CD4-positive, alpha-beta T cell treated with Interleukin-21 for 1 hour (primary cell): ENCODE data around the gene IL16.
"Not testable (repeated sequence)": the region's sequence is repeated elsewhere in the genome, so short reads cannot be mapped to it uniquely, and the experiment has no call there.

Experiments used
- DNase-seq: peaks from one replicate; pipeline ENCODE4 v3.0.0-alpha.2; 2020

IL16 gene

DNA sequence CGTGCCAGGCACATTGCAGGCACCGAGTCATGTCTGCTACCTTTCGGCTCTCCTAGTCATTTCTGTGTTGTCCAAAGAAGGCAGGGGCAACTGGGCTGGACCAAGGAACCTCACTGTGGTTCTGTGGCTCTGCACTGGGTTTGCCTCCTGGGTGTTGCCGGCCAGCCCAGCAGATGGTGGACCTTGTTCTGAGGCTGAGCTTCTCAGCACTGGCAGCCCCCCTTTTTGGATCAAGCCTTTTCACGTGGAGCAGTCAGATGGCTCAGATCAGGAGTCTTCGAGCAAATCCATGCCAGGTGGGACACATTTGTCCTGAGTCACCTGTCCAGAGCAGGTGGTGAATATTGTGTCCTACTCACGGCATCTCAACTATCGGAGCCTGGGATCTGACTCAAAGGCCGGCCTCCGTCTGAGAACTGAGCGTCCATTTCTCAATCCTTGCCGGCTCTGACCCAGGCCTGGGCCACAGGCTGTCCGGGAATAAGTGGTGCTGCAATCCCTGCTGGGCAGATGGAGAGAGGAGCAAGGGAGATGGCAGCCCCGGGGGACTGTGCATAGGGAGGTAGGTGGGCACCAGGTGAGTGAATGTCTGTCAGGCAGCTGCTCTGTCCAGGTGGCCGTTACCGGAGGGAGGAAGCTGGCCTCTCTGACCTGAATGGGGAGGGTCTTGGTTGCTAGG is at the start of gene IL16:
Gene IL16 (plus strand): TSS at position 304 of the 679 bp plus-strand sequence. CDS start 28,521 bp downstream, outside the sequence.
- DNase-seq: no peak

DNA sequence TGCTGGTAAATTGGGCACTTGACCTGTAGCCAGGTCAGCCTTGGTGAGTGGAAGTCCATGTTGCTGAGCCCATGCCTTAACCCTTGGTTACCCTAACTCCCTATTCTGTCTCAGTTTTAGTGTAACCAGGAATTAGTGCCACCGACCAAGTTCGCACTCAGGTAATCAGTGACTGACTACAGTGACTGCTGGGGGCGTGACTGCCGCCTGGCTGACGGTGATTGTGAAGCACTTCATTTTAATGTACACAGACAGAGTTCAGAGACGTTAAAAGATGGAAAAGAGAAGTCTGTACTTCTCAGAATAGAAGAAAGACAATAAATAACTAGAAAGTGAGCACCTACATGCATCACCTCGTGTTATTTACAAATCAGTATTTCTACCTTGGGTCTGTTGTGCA is 45.3 kb upstream of the IL16 start:
- no peak for DNase-seq

DNA sequence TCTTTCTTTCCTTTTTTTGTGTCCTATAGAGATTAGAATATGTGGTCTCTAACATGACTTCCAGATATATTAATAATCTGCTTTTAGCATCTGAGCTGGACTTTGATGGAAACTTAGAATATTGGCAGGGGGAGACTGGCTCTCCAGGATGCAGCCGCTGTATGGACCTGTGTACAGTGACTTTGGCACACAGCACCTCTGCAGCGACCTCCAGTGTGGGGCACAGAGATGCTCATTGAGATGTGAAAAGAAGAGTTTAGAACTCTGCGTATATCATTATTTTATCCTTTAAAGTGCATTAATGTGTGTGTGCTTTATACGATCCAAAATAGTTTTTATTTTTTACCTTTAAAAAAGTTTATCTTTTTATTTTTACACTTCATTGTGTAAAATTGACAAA is 44.3 kb upstream of the IL16 start:
- DNase-seq: no peak

DNA sequence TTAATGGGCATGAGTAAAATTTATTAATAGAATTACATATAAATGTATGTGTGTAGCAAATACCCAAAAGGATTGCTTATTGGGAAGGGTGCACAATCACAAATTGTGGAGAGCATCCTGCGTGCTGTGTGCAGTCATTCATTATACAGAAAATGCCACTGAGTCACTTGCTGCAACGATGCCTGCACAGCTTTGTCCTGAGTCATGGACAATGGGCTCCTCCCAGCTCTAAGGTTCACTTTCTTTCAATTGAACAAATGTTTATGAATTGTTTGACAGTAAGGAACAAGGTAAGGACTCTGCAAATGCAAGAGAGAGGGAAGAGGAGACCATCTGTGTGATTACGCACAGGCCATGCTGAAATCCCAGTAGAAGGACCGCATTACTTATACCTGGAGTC is 43.9 kb upstream of the IL16 start:
- DNase-seq: no peak

GRCh38 chr15:81155375-81156218 is 41.1 kb upstream of the IL16 start:
- DNase-seq: peak; percentile 37

DNA sequence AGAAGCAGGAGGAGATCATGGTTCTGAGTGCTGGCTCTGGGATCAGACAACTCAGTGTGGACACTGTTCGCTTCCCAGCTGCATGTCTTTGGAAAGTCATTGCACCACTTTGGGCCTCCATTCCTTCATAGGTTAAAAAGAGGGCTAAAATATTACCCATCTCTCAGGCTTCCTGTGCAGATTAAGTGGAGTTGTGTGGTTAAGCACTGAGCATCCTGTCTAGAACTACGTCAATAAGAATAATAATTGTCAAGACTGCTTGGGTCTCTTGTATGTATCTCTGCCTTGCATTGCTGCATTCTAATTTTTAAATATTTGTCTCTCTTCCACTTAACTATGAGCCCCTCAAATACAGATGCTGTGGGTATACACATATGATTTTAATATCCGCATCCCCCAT is 40.4 kb upstream of the IL16 start:
- DNase-seq: no peak

- no peak for DNase-seq
These were observed 39.3 kb upstream of the IL16 start for GRCh38 chr15:81157195-81157938.

DNA sequence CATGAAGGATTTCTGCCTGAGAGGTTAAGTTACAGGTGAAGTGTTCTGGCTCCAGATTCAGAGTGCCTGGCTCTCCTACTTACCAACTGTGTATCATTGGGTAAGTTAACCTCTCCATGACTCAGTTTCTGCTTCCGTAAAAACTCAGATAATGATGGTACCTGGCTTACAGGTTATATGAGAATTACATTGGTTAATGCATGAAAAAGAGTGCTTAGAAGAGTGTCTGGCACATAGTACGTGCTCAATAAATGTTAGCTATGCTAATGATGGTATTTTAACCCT is 38.8 kb upstream of the IL16 start:
- no peak for DNase-seq

DNA sequence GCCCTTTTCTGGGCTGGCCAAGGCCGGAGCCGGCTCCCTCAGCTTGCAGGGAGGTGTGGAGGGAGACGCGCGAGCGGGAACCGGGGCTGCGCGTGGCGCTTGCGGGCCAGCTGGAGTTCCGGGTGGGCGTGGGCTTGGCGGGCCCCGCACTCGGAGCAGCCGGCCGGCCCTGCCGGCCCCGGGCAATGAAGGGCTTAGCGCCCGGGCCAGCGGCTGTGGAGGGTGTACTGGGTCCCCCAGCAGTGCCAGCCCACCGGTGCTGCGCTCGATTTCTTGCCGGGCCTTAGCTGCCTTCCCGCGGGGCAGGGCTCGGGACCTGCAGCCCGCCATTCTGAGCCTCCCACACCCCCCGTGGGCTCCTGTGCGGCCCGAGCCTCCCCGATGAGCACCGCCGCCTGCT is 38.1 kb upstream of the IL16 start:
- not testable (repeated sequence) for DNase-seq

DNA sequence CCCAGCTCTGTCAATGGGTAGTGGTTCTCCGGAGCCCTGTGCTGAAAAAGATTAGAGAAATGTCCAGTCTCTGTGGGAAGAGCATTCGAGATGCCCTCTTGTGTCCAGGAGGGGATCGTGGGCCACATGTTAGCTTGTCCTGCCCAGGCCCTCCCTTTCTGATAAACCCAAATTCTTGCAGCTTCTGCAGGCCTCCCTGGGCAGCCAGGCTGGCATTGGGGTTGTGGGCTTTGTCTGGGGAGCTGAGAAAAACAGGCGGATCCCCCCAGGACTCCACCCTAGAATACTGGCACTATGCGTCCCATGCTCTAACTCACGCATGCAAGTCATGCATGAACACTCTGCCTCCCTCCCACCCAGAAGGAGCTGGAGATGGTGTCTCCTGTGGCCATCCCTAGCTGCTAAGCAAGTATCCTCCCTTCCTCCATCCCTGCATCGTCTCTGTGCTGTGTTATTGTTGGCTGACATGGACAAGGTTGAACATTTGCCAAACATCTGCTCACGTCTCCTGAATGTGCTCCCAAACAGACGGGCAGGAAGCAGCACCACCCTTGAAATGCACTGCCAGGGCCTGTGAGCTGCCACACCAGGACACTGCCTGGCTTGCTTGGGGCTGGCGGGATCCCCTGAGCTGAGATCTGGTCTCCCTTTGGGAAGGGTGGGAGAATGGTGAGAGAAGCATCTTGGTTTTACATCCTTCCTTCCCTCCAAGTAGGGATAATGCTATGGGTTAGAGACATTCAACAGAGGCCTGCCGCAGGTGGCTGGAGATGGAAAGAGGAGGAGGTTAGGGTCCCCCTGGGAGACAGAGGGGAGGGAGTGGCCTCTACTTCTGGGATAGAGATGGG is 36.1 kb upstream of the IL16 start:
- DNase-seq: no peak

DNA sequence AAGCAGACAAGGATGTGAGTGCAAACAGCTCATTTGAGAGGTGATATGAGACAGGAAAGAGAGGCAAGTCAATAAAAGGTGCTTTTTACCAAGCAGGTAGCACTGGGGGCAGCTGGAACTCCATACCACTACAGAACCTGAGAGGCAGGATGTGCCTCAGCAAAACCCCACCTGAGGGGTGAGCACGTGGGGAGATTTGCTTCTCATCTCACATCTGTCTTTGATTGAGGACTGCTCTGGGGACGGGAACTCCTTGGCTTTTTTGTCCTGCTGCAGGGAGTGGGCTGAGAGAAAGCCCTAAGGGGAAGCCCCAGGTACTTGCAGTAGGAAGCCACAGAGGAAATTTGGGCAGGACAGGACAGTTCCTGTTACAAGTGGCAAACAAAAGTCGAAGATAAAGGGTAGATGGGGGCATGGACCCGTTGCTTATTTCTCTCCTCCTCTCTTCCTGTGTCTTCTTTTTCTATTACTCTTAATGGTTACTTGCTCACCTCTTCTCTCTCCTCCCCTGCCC is 35.5 kb upstream of the IL16 start:
- no peak for DNase-seq

DNA sequence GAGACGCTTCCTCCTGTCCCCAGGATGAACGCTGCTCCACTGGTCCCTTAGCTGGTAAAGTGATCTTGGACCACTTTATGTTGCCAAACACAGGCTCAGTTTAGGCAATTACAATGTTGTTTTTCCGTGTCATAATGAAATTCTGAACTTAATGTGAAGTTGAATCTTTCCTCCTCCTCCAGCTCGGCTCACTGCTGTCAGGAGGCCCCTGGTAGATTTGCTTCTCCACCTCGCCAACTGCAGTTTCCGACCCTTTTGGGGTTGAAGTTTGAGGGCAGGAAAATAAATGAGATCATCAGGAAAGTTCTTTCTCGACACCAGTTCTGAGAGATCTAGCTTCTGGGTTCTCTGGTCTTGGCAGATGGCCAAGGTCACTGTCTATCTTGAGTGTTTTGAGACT is 34.8 kb upstream of the IL16 start:
- no peak for DNase-seq

DNA sequence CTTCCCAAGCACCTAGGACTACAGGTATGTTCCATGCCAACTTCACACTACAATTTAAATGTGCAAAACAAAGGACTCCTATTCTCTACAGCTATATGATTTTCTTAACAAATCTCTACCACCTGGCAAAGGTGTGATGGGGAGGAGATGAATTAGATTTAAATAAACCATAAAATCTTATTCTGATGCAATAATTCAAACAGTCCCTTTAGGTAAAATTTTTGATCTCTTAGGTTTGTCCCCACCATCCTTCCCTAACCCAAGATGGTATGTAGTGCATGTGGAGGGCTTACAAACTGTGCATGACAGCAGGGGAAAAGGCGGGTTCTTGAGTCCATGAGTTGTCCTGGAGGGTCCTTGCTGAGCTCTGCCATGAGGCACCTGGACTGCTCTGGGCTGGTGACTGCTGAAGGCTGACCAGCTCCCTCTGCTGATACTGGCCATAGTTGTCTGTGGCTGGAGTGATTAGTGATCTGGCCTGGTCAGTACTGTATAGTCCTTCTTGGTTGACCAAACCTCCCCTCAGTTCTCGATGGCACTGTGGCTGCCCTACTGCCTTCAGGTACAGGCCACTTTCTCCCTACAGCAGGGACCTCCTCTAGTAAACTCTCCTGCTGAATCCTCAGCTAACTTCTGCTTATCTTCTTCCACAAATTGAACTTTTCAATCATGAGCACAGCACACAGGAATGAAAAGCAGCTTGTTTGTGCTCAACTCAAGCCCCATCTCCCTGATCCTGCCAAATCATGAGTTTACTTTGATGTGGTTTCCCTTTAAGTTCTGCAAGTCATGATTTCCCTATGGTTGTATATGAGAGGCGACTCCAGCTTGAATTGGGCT is 32.5 kb upstream of the IL16 start:
- DNase-seq: no peak

- DNase-seq: no peak
These were observed 31.1 kb upstream of the IL16 start for GRCh38 chr15:81165535-81165934.

DNA sequence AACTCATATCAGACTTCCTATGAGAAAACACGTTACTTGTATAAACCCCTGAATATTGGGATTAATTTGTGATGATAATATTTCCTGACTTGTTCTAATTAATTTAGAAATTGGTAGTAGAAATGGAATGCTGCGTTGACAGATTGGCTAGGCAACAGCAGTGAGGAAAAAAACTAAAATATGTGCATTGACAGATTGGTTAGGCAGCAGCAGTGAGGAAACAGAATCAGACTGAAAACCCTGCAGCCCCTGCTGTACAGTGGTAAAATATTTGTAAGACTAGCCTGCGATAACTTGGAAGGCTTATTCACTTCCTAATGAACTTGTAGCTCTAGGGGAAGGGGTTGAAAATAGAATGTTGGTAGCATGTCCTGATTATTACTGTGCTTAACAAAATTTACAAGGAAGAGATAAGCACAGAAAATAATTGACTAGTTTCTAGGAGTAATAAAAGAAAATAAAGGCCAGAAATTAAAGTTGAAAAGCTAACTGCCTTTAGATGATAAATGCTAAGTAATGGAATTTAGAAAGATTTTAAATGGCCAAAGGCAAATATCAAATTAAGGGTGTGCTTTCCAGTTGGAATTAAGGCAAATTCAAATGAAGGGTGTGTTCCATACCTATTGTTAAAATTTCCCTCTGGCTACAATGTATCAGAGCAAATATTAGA is 29.9 kb upstream of the IL16 start:
- no peak for DNase-seq

GRCh38 chr15:81168131-81168526 is 28.6 kb upstream of the IL16 start:
- DNase-seq: no peak

DNA sequence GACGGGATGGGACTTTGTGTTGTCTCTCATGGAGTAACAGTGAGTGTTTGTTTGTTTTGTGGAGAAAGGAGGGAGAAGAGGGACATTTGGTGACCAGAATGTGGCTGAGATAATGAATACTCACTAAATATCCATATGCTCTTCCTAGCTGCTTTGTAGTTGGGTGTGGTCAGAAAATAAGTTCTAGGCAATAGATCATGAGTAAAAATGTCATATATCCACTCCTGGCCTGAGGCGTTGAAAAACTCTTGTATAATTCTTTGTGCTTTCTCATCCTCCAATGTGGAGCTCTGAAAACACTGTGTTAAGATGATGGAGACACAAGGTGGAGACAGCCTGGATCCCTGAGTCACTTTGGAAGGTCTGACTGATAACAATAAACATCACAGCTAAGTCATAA is 28.0 kb upstream of the IL16 start:
- DNase-seq: no peak

DNA sequence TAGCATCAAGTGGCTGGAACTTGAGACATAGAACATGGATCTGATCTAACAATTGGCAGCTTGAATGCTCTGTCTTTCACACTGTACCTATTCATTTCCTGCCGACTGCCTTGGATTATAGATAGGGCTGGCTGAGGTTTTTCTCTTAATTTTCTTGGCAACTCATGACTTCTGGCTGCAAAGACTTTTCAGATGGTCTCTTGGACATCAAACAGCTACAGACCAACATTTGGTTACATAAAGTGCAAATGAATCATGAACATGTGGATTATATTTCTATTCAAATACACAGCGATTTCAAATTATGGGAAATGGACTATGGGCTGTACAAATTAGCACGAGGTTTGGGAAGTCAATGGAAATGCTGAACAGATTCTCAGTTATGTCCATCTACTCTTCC is 26.2 kb upstream of the IL16 start:
- no peak for DNase-seq

DNA sequence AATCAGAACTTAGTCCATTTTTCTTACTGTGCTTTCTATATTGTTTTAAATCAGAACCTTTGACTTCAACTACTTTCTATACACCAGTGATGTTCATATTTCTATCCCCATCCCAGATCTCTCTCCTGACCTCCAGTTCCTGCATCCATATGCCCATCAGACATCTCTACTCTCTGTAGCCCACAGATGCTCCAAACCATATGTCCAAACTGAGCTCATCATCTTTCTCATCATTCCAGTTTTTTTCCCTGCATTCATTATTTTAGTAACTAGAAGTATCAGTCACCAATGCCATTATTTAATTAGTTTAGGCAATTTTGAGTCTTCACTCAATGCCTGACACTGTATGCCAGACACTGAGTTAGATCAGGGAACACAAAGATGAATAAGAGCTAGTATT is 25.4 kb upstream of the IL16 start:
- DNase-seq: no peak

GRCh38 chr15:81174125-81174791 is 22.4 kb upstream of the IL16 start:
- DNase-seq: no peak
